Esophagus mucosa (tissue), 1 donor: Measurements from ENCODE around the gene B2M. TPM values are rescaled to one million over a fixed set of nuclear protein-coding genes. Genes with fewer than 3 reads are reported as not detected.
"Not testable (repeated sequence)": the region's sequence is repeated elsewhere in the genome, so short reads cannot be mapped to it uniquely, and the experiment has no call there.

ENCODE experiments used
- ATAC-seq: fragments of 200-7000 bp; cut with Tn5 transposase; one replicate; pipeline ENCODE4 v1.9.1; 2020
- total RNA-seq: library from RNA; stranded (reverse); gene quantifications from one replicate; pipeline ENCODE4 v1.2.4, GENCODE V29; 2023
- donor health status: DM: yes; HTN: yes; CAD: no.

B2M gene
- total RNA-seq, 1 donor from 2014 or later: 469 TPM

DNA sequence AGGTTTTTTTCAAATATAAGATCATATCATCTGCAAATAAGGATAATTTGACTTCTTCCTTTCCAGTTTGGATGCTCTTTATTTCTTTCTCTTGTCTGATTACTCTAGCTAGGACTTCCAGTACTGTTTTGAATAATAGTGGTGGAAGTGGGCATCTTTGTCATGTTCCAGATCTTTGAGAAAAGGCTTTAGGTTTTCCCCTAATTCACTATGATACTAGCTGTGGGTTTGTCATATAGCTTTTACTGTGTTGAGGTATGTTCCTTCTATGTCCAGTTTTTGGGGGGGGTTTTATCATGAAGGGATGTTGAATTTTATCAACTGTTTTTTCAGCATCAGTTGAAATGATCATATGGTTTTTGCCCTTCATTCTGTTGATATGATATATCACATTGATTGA lies 10.6 kb upstream of the B2M start:
- ATAC-seq: not testable (repeated sequence)

DNA sequence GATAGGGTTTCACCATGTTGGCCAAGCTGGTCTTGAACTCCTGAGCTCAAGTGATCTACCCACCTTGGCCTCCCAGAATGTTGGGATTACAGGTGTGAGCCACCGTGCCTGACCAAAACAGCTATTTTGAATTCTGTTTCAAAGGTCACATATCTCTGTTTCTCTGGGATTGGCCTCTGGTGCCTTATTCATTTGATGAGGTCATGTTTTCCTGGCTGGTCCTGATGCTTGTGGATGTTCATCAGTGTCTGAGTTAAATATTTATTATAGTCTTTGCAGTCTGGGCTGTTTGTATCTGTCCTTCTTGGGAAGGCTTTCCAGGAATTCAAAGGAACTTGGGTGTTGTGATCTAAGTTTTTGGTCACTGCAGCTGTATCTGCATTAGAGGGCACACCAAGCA lies 5.3 kb upstream of the B2M start:
- no peak for ATAC-seq

DNA sequence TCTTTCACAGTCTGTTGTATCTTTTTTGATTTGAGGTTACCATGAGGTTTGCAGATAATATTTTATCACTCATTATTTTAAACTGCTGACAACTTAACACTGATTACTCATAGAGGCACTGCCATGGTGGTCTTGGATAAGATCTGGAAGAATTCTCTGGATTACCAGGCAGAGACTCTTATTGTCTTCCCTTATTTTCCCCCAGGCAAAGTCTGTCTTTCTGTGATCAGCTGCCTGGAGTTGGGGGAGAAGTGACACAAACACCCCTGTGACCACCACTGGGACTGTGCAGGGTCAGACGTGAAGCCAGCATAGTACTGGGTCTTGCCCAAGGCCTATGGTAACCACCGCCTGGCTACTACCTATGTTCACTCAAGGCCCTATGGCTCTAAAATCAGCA lies 4.9 kb upstream of the B2M start:
- ATAC-seq: no peak

DNA sequence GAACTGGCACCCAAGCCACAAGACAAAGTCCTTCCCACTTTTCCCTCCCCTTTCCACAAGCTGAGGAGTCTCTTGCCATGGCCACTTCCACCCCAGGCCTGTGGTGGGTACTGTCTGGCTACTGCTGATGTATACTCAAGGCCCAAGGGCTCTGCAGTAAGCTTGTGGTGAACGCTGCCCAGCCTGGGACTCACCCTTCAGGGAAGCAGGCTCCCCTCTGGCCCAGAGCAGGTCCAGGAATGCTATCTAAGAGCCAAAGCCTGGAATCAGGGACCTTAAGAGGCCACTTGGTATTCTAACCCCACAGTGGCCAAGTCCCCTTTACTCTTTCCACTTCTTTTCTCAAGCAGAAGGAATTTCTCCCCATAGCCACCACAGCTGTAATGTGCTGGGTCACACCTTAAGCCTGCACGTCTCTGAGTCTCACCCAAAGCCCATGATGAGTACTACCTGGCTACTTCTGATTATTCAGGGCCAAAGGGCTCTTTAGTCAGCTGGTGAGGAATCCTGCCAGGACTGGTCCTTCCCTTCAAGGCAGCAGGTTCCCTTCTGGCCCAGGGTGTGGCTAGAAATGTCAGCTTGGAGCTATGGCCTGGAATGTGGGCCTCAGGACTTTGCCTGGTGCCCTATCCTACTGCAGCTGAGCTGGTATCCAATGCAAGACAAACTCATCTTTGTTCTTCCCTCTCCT lies 4.2 kb upstream of the B2M start:
- ATAC-seq: peak; percentile 56

DNA sequence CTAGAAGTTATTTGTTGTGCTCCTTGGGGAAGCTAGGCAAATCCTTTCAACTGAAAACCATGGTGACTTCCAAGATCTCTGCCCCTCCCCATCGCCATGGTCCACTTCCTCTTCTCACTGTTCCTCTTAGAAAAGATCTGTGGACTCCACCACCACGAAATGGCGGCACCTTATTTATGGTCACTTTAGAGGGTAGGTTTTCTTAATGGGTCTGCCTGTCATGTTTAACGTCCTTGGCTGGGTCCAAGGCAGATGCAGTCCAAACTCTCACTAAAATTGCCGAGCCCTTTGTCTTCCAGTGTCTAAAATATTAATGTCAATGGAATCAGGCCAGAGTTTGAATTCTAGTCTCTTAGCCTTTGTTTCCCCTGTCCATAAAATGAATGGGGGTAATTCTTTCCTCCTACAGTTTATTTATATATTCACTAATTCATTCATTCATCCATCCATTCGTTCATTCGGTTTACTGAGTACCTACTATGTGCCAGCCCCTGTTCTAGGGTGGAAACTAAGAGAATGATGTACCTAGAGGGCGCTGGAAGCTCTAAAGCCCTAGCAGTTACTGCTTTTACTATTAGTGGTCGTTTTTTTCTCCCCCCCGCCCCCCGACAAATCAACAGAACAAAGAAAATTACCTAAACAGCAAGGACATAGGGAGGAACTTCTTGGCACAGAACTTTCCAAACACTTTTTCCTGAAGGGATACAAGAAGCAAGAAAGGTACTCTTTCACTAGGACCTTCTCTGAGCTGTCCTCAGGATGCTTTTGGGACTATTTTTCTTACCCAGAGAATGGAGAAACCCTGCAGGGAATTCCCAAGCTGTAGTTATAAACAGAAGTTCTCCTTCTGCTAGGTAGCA lies 851 bp upstream of the B2M start:
- no peak for ATAC-seq

DNA sequence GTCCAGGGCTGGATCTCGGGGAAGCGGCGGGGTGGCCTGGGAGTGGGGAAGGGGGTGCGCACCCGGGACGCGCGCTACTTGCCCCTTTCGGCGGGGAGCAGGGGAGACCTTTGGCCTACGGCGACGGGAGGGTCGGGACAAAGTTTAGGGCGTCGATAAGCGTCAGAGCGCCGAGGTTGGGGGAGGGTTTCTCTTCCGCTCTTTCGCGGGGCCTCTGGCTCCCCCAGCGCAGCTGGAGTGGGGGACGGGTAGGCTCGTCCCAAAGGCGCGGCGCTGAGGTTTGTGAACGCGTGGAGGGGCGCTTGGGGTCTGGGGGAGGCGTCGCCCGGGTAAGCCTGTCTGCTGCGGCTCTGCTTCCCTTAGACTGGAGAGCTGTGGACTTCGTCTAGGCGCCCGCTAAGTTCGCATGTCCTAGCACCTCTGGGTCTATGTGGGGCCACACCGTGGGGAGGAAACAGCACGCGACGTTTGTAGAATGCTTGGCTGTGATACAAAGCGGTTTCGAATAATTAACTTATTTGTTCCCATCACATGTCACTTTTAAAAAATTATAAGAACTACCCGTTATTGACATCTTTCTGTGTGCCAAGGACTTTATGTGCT lies 527 bp downstream of the B2M start:
- ATAC-seq: peak; percentile 43

DNA sequence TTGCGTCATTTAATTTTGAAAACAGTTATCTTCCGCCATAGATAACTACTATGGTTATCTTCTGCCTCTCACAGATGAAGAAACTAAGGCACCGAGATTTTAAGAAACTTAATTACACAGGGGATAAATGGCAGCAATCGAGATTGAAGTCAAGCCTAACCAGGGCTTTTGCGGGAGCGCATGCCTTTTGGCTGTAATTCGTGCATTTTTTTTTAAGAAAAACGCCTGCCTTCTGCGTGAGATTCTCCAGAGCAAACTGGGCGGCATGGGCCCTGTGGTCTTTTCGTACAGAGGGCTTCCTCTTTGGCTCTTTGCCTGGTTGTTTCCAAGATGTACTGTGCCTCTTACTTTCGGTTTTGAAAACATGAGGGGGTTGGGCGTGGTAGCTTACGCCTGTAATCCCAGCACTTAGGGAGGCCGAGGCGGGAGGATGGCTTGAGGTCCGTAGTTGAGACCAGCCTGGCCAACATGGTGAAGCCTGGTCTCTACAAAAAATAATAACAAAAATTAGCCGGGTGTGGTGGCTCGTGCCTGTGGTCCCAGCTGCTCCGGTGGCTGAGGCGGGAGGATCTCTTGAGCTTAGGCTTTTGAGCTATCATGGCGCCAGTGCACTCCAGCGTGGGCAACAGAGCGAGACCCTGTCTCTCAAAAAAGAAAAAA lies 1.2 kb downstream of the B2M start:
- peak; percentile 37 for ATAC-seq

DNA sequence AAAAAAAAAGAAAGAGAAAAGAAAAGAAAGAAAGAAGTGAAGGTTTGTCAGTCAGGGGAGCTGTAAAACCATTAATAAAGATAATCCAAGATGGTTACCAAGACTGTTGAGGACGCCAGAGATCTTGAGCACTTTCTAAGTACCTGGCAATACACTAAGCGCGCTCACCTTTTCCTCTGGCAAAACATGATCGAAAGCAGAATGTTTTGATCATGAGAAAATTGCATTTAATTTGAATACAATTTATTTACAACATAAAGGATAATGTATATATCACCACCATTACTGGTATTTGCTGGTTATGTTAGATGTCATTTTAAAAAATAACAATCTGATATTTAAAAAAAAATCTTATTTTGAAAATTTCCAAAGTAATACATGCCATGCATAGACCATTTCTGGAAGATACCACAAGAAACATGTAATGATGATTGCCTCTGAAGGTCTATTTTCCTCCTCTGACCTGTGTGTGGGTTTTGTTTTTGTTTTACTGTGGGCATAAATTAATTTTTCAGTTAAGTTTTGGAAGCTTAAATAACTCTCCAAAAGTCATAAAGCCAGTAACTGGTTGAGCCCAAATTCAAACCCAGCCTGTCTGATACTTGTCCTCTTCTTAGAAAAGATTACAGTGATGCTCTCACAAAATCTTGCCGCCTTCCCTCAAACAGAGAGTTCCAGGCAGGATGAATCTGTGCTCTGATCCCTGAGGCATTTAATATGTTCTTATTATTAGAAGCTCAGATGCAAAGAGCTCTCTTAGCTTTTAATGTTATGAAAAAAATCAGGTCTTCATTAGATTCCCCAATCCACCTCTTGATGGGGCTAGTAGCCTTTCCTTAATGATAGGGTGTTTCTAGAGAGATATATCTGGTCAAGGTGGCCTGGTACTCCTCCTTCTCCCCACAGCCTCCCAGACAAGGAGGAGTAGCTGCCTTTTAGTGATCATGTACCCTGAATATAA lies 2.0 kb downstream of the B2M start:
- no peak for ATAC-seq

DNA sequence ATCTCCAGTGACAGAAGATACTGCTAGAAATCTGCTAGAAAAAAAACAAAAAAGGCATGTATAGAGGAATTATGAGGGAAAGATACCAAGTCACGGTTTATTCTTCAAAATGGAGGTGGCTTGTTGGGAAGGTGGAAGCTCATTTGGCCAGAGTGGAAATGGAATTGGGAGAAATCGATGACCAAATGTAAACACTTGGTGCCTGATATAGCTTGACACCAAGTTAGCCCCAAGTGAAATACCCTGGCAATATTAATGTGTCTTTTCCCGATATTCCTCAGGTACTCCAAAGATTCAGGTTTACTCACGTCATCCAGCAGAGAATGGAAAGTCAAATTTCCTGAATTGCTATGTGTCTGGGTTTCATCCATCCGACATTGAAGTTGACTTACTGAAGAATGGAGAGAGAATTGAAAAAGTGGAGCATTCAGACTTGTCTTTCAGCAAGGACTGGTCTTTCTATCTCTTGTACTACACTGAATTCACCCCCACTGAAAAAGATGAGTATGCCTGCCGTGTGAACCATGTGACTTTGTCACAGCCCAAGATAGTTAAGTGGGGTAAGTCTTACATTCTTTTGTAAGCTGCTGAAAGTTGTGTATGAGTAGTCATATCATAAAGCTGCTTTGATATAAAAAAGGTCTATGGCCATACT lies 4.0 kb downstream of the B2M start:
- ATAC-seq: no peak

DNA sequence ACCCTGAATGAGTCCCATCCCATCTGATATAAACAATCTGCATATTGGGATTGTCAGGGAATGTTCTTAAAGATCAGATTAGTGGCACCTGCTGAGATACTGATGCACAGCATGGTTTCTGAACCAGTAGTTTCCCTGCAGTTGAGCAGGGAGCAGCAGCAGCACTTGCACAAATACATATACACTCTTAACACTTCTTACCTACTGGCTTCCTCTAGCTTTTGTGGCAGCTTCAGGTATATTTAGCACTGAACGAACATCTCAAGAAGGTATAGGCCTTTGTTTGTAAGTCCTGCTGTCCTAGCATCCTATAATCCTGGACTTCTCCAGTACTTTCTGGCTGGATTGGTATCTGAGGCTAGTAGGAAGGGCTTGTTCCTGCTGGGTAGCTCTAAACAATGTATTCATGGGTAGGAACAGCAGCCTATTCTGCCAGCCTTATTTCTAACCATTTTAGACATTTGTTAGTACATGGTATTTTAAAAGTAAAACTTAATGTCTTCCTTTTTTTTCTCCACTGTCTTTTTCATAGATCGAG lies 4.5 kb downstream of the B2M start:
- ATAC-seq: no peak

DNA sequence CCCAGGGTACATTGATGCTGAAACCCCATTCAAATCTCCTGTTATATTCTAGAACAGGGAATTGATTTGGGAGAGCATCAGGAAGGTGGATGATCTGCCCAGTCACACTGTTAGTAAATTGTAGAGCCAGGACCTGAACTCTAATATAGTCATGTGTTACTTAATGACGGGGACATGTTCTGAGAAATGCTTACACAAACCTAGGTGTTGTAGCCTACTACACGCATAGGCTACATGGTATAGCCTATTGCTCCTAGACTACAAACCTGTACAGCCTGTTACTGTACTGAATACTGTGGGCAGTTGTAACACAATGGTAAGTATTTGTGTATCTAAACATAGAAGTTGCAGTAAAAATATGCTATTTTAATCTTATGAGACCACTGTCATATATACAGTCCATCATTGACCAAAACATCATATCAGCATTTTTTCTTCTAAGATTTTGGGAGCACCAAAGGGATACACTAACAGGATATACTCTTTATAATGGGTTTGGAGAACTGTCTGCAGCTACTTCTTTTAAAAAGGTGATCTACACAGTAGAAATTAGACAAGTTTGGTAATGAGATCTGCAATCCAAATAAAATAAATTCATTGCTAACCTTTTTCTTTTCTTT lies 5.8 kb downstream of the B2M start:
- no peak for ATAC-seq

DNA sequence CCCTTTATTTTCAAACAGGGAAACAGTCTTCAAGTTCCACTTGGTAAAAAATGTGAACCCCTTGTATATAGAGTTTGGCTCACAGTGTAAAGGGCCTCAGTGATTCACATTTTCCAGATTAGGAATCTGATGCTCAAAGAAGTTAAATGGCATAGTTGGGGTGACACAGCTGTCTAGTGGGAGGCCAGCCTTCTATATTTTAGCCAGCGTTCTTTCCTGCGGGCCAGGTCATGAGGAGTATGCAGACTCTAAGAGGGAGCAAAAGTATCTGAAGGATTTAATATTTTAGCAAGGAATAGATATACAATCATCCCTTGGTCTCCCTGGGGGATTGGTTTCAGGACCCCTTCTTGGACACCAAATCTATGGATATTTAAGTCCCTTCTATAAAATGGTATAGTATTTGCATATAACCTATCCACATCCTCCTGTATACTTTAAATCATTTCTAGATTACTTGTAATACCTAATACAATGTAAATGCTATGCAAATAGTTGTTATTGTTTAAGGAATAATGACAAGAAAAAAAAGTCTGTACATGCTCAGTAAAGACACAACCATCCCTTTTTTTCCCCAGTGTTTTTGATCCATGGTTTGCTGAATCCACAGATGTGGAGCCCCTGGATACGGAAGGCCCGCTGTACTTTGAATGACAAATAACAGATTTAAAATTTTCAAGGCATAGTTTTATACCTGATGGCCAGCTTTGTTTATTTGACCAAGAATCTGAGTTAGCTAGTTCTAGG lies 7.0 kb downstream of the B2M start:
- no peak for ATAC-seq

DNA sequence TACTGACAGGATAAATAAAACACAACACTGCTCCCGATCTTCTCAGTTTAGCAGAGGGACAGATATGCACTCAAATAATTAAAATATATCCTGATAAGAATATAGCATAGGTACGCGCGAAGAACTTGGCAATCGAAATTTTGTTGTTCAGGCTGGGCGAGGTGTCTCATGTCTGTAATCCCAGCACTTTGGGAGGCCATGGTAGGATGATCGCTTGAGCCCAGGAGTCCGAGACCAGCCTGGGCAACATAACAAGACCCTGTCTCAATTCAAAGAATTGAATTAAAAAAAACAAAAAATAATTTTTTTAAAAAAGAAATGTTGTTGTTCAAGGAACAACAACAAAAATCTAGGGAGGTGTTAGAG lies 7.6 kb downstream of the B2M start:
- ATAC-seq: no peak

DNA sequence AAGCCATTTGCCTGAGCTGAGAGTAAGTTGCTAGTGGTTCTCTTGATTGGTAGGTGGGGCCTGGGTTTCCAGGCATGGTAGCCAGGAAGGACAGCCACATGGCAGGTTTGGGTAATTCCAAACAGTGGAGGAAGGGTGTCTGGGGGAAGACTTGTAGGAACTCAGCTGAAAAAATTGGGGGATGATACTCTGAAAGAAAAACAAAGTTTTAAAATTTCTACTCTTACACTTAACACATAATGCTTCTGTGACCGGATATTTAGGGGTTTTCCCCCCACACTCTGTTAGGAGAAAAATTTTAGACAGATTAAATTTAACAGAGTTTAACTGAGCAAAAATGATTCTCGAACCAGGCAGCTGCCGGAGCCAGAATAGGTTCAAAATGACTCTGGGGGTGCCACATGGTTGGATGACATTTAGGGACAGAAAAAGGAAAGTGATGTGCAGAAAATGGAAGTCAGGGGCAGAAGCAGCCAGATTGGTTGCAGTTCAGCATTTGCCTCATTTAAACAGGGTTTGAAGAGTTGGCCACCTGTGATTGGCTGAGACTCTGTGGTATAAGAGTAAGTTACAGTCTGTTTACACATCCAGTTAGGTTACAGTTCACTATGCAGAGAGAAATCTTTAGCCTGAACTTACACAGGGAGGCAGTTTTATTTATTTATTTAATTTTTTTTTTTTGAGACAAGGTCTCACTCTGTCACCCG lies 8.1 kb downstream of the B2M start:
- peak; percentile 23 for ATAC-seq

DNA sequence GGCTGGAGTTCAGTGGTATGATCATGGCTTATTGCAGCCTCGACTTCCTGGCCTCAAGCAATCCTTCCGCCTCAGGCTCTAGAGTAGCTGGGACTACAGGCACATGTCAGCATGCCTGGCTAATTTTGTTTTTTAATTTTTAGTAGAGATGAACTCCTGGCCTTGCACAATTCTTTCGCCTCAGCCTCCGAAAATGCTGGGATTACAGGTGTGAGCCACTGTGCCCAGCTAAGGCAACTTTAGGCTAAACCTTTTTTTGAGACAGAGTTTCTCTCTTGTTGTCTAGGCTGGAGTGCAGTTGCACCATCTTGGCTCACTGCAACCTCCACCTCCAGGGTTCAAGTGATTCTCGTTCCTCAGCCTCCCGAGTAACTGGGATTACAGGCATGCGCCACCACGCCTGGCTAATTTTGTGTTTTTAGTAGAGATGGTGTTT lies 8.7 kb downstream of the B2M start:
- ATAC-seq: peak; percentile 9

DNA sequence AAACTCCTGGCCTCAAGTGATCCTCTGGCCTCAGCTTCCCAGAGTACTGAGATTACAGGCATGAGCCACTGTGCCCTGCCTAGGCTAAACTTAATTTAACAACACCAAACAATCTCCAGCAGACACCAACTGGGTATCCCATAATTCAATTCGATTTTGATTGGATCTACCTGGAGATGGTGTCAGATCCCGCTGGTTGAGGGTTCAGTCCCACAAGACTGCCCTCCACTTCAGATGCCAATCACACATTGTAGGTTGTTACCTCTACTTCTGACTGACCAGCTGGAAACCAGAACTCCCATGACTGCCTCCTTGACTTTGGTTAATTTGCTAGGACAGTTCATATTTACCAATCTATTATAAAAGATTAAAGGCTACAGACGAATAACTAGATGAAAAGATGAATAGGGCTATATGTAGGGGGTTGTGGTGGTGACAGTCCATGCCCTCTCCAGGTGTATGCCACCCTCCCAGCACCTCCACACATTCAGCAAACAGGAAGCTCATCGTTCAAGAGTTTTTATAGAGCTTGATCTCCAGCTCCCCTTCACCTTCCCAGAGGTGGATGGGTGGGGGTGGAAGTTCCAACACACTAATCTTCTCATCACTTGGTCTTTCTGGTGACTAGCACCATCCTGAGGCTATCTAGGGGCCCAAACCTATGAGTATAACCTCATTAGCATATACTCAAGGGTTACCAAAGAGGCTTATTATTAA lies 9.3 kb downstream of the B2M start:
- no peak for ATAC-seq

DNA sequence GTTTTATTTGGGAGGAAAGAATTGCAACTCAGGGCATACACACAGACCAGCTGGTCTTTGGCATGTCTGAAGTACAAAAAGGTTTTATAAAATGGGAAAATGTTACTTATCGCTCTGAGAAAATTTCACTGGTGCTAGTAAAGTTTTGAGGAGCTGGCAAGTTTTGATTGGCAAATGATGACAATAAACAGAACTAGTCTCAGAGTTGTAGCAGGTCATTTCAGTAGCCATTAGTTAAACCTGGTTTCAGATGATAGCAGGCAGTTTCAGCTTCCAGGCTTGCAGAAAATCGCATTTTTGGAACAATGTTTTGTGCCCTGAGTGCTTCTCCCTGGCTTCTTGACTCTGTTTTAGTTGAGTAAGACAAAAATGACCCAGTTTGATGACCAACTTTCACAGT lies 10.7 kb downstream of the B2M start:
- no peak for ATAC-seq

DNA sequence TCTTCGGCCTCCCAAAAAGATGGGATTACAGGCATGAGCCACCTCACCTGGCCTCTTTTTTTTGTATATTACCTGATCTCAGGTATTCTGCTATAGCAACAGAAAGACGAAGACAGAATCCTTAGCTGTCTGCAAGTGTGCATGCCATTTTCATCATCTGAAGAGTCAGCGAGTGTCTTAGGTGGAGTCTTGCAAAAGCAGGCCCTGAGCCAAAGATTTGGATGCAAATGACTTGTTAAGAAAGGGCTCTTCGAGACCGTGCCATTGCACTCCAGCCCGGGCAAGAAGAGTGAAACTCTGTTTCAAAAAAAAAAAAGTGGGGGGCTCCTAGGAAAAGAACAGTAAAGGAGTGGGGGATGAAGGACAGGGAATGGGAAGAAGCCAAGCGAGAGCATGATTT lies 14.8 kb downstream of the B2M start:
- ATAC-seq: no peak
